Ovary (tissue), 9 donors: ENCODE results near the gene NCK2. TPM values are rescaled to one million over a fixed set of nuclear protein-coding genes. Genes with fewer than 3 reads are reported as not detected.
A peak's percentile ranks its signal among the peaks of the same experiment; 100 is the strongest.

Experiments
- DNase-seq, 5 donors: peaks; one replicate each; pipeline ENCODE4 v3.0.0-alpha.2; 2019 to 2020
- H3K27ac ChIP-seq, 2 donors: fragments of 200-600 bp; one replicate each; pipeline versions ENCODE4 v1.5.1 to v1.8.0; 2019 to 2022
- H3K27me3 ChIP-seq: fragments of 200-600 bp; one replicate; pipeline ENCODE4 v1.8.0; 2022
- H3K36me3 ChIP-seq: fragments of 200-600 bp; sonication (generic); one replicate; pipeline ENCODE4 v1.5.1; 2019
- H3K4me1 ChIP-seq: one replicate; pipeline ENCODE4 v1.8.1; 2013; ENCODE audit warnings: mild to moderate bottlenecking, moderate library complexity; ENCODE audit not compliant: insufficient read depth
- H3K4me3 ChIP-seq: fragments of 200-600 bp; sonication (generic); one replicate; pipeline ENCODE4 v1.5.1; 2017
- H3K9me3 ChIP-seq, 2 donors: fragments of 200-600 bp in 1 of 2; sonication (generic) in 1 of 2; one replicate each; pipeline versions ENCODE4 v1.5.1 to v1.8.1; 2013 to 2019; ENCODE audit warnings: mild to moderate bottlenecking in 1 of 2, moderate library complexity in 1 of 2
- EP300 ChIP-seq: sonication (generic); formaldehyde crosslinking; IDR thresholded peaks from one replicate; pipeline ENCODE4 v1.6.1; 2017; ENCODE audit warnings: antibody characterized with exemption
- POLR2A ChIP-seq: fragments of 450-650 bp; IDR thresholded peaks from one replicate; pipeline ENCODE4 v1.6.1; 2017; ENCODE audit warnings: antibody characterized with exemption, mild to moderate bottlenecking, moderate library complexity
- WGBS, 3 donors: extraction: QIAGEN DNeasy Blood & Tissue Kit in 1 of 3; methylation state at CpG; one replicate each; pipeline versions ENCODE4 v1.1.5 to v1.1.7; 2013 to 2017; 5-methylcytosine and 5-hydroxymethylcytosine counted together
- intact Hi-C, 4 donors: fragments of 100-400 bp; cut with DNase I; formaldehyde crosslinking; loops; one replicate each; pipeline versions ENCODE4 v1.11.0 to v1.15.1; 2022 to 2023
- polyA plus RNA-seq, 2 donors: library from polyadenylated mRNA; stranded (reverse); fragments of 200-250 nt in 1 of 2; fragments of 350-450 nt in 1 of 2; fragmentation: Illumina TruSeq in 1 of 2; extraction: RNeasy Lipid Tissue Mini Kit (QIAGEN cat#74804) in 1 of 2; gene quantifications; one replicate each; pipeline ENCODE4 v1.2.3, GENCODE V29; 2013 to 2014
- total RNA-seq, 7 donors: library from RNA; depleted of rRNA in 2 of 7; stranded (reverse); fragments of >200 nt in 2 of 7; fragmentation: NEBNext Ultra II Directional in 3 of 7; extraction: Animal tissue kit (Norgen Biotek cat#: 25700) in 3 of 7; gene quantifications; one replicate each; pipeline versions ENCODE4 v1.1.0 to v1.2.4, GENCODE V29; 2016 to 2023
- TF ChIP-seq, protein P1 (sequence below), 3 donors: fragments of 450-650 bp in 2 of 3; fragments of 200-600 bp in 1 of 3; IDR thresholded peaks; one replicate each; pipeline versions ENCODE4 v1.5.1 to v1.8.0; 2016 to 2022; ENCODE audit warnings: antibody characterized with exemption in 3 of 3, mild to moderate bottlenecking in 1 of 3
- donor health status: DM: no; HTN: no; CAD: no; lungs with moderate emphysema.
- donor health status: DM: no; HTN: no; CAD: no.
- donor health status: Bipolar disorder and iron deficiency.
- donor health status: DM: yes; HTN: yes; CAD: no.
- donor health status: DM: no; HTN: no; CAD: no.
- donor health status: DM: yes; HTN: yes; CAD: no.

Gene NCK2
- total and polyA plus RNA-seq, 9 donors = 16.7 to 42.9 (median 31.2) TPM

DNA sequence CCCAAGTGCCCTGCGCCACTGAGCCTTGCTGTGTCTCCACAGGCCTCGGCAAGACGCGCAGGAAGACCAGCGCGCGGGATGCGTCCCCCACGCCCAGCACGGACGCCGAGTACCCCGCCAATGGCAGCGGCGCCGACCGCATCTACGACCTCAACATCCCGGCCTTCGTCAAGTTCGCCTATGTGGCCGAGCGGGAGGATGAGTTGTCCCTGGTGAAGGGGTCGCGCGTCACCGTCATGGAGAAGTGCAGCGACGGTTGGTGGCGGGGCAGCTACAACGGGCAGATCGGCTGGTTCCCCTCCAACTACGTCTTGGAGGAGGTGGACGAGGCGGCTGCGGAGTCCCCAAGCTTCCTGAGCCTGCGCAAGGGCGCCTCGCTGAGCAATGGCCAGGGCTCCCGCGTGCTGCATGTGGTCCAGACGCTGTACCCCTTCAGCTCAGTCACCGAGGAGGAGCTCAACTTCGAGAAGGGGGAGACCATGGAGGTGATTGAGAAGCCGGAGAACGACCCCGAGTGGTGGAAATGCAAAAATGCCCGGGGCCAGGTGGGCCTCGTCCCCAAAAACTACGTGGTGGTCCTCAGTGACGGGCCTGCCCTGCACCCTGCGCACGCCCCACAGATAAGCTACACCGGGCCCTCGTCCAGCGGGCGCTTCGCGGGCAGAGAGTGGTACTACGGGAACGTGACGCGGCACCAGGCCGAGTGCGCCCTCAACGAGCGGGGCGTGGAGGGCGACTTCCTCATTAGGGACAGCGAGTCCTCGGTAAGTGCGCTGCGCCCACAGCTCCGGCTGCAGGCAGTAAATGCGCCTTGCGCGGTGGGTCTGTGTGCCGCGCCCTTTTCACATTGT is 136.8 kb downstream of the NCK2 start:
- no peaks in the 10 kb centered on the region for H3K36me3 ChIP-seq
- no peaks in the 10 kb centered on the region for H3K9me3 ChIP-seq
- WGBS, 3 donors = 95 to 98% (median 98%) methylated on average over 79 of the region's 79 CpGs
- peaks cover 14% of the 10 kb centered on the region for H3K4me1 ChIP-seq
- no peak overlapping the region for H3K4me3 ChIP-seq
- no peaks in the 10 kb centered on the region for H3K27me3 ChIP-seq
- intact Hi-C loops = loop anchor here in 1 of 4 donors (10.0 kb wide), 1 partner anchor 137 kb away; the partner anchor contains the start of gene NCK2
- no peak for DNase-seq
- H3K27ac ChIP-seq = no peak overlapping the region
- TF ChIP-seq, protein P1, sequence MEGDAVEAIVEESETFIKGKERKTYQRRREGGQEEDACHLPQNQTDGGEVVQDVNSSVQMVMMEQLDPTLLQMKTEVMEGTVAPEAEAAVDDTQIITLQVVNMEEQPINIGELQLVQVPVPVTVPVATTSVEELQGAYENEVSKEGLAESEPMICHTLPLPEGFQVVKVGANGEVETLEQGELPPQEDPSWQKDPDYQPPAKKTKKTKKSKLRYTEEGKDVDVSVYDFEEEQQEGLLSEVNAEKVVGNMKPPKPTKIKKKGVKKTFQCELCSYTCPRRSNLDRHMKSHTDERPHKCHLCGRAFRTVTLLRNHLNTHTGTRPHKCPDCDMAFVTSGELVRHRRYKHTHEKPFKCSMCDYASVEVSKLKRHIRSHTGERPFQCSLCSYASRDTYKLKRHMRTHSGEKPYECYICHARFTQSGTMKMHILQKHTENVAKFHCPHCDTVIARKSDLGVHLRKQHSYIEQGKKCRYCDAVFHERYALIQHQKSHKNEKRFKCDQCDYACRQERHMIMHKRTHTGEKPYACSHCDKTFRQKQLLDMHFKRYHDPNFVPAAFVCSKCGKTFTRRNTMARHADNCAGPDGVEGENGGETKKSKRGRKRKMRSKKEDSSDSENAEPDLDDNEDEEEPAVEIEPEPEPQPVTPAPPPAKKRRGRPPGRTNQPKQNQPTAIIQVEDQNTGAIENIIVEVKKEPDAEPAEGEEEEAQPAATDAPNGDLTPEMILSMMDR (IDR thresholded peaks at IDR 0.05) = no peak

DNA sequence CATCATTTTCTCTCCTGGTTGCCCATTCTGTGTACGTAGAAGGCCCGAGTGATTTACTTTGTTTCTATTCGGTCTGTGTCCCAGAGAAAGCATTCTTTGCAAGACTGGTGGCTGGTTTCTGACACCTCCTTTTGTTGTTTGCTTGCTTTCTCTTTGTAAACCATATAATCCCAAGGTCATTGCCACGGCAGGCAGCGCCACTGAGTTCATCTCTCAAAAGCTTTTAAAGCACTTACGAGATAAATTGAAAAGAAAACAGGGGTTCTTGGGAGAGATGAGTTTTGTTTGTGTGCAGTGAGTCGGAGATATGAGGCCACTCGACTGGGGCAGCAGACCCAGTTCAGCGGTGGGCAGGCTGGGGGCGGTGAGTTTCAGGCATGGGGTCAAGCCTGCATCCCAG is 137.6 kb downstream of the NCK2 start:
- no peaks in the 10 kb centered on the region for H3K27me3 ChIP-seq
- H3K27ac ChIP-seq = peak overlapping the region in 1 of 2 donors; percentile 36
- H3K4me1 ChIP-seq = peaks cover 15% of the 10 kb centered on the region
- intact Hi-C loops = loop anchor here in 1 of 4 donors (10.0 kb wide), 1 partner anchor 138 kb away; the partner anchor contains the start of gene NCK2
- DNase-seq = no peak
- no peaks in the 10 kb centered on the region for H3K9me3 ChIP-seq
- H3K4me3 ChIP-seq = no peak overlapping the region
- 15 to 53% (median 30%) methylated on average over 10 of the region's 10 CpGs for WGBS, 3 donors
- TF ChIP-seq EP300 (no peak), POLR2A (no peak)
- TF ChIP-seq, protein P1 (IDR thresholded peaks at IDR 0.05) = no peak
- H3K36me3 ChIP-seq = no peaks in the 10 kb centered on the region

DNA sequence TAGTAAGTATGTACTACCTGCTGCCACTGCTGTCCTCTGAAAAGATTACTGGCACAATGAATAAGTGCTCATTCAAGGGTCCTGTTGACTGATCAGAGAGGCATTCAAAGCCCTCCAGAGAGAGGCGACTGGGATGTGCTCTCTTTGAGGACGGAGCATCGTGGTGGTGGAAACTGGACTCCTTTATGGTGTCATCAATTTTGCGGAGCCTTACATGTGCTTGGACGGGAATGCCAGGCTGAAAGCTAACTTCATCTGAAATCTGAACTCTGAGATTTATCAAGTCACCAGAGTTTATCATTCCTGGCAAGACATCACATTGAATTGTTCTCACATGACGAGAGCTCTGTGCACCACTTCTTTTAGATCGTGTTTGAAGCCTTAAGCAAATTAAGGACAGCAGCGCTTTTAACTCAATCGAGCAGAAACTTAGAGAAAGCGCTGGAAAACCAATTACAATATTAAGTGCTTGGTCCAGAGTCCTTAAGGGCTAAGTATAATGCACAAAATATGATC is 138.3 kb downstream of the NCK2 start:
- Histone ChIP-seq H3K27me3 (no peaks in the 10 kb centered on the region), H3K4me1 (peaks cover 17% of the 10 kb centered on the region)
- intact Hi-C loops = loop anchor here in 1 of 4 donors (10.0 kb wide), 1 partner anchor 138 kb away; the partner anchor contains the start of gene NCK2

DNA sequence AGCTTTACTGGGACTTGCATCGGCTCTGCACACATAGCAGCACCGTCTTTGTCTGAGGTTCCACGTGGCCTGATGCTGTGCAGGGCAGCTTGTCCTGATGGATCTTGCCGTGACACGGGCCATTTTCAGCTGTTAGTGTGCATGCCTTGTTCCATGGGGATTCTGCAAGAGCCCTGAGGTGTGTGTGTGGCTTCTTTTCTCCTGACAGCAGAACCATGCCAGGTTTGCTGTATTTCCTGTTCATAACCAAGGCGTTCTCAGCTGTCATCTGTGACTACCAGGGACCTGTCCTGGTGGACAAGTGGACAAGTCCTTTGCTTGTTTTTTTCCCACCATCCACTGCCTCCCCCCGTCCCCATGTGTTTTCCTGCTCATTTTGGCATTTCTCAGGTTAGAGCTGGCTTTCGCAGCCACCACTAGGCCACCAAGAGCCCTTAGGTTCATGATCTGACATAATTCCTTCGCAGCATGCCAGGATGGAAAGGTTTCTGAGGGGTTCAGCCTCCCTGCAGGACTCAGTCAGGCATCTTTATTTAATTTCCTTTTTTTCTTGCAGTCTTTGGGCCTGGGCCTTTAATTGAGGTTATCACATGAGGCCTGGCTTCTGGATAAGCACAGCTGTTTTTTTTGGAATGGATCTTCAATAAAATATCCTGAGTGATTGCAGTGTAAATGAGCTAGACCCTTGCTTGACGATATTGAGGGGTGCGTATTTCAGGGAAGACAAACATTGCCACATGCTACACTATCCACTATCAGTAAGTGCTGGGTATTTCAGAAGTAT is 139.4 kb downstream of the NCK2 start:
- DNase-seq = no peak
- Histone ChIP-seq H3K4me1 (peaks cover 16% of the 10 kb centered on the region), H3K36me3 (no peaks in the 10 kb centered on the region), H3K4me3 (no peak overlapping the region), H3K27me3 (no peaks in the 10 kb centered on the region), H3K9me3 (no peaks in the 10 kb centered on the region), H3K27ac (no peak overlapping the region)
- WGBS, 3 donors = 88 to 90% (median 88%) methylated on average over 11 of the region's 11 CpGs
- TF ChIP-seq EP300 (no peak), POLR2A (no peak)
- TF ChIP-seq, protein P1 (IDR thresholded peaks at IDR 0.05) = no peak
- intact Hi-C loops = loop anchor here in 1 of 4 donors (10.0 kb wide), 1 partner anchor 139 kb away; the partner anchor contains the start of gene NCK2

More for the DNA sequence above, 138.3 kb downstream of the NCK2 start:
- Histone ChIP-seq H3K27ac (peak overlapping the region in 1 of 2 donors; percentile 36), H3K4me3 (no peak overlapping the region), H3K9me3 (no peaks in the 10 kb centered on the region), H3K36me3 (no peaks in the 10 kb centered on the region)
- TF ChIP-seq EP300 (no peak), POLR2A (no peak)
- TF ChIP-seq, protein P1 (IDR thresholded peaks at IDR 0.05) = no peak
- WGBS, 3 donors = 90 to 92% (median 92%) methylated on average over 10 of the region's 10 CpGs
- no peak for DNase-seq
